SK-N-SH treated with all-trans-retinoic acid at 6 μM for 48 hours (cell line): ENCODE results near the gene DCHS2.

ENCODE experiments used
- ATAC-seq: fragments of 200-7000 bp; cut with Tn5 transposase; 3 replicates; pipeline ENCODE4 v1.9.1; 2020; ENCODE audit warnings: mild to moderate bottlenecking, moderate library complexity
- BACH2 ChIP-seq: fragments of 250-450 bp; sonication (Bioruptor Pico); IDR thresholded peaks from 2 replicates; pipeline ENCODE4 v1.9.0; 2021; ENCODE audit warnings: mild to moderate bottlenecking, borderline replicate concordance
- CSDC2 ChIP-seq: fragments of 250-450 bp; sonication (Bioruptor Pico); IDR thresholded peaks from 2 replicates; pipeline ENCODE4 v1.5.0; 2020; ENCODE audit warnings: mild to moderate bottlenecking, moderate library complexity
- CSRNP3 ChIP-seq: fragments of 250-450 bp; sonication (Bioruptor Pico); IDR thresholded peaks from 2 replicates; pipeline ENCODE4 v1.5.1; 2021; ENCODE audit warnings: mild to moderate bottlenecking, moderate library complexity
- GLIS3 ChIP-seq: fragments of 250-450 bp; sonication (Bioruptor Pico); IDR thresholded peaks from 2 replicates; pipeline ENCODE4 v1.5.0; 2020; ENCODE audit warnings: mild to moderate bottlenecking, moderate library complexity
- ISL1 ChIP-seq: fragments of 250-450 bp; sonication (Bioruptor Pico); IDR thresholded peaks from 2 replicates; pipeline ENCODE4 v2.1.2; 2022; ENCODE audit warnings: mild to moderate bottlenecking, moderate library complexity
- OSR1 ChIP-seq: fragments of 250-450 bp; sonication (Bioruptor Pico); IDR thresholded peaks from 2 replicates; pipeline ENCODE4 v1.8.0; 2022; ENCODE audit warnings: moderate library complexity, mild to moderate bottlenecking, inconsistent platforms
- PPARA ChIP-seq: fragments of 250-450 bp; sonication (Bioruptor Pico); IDR thresholded peaks from 2 replicates; pipeline ENCODE4 v1.5.0; 2020; ENCODE audit warnings: mild to moderate bottlenecking, borderline replicate concordance
- RARB ChIP-seq: fragments of 250-450 bp; sonication (Bioruptor Pico); IDR thresholded peaks from 2 replicates; pipeline ENCODE4 v1.8.0; 2021; ENCODE audit warnings: mild to moderate bottlenecking, moderate library complexity
- SNAI2 ChIP-seq: fragments of 250-450 bp; sonication (Bioruptor Pico); IDR thresholded peaks from 2 replicates; pipeline ENCODE4 v1.5.0; 2020; ENCODE audit warnings: mild to moderate bottlenecking, moderate library complexity
- TCF4 ChIP-seq: fragments of 250-450 bp; sonication (Bioruptor Pico); IDR thresholded peaks from 2 replicates; pipeline ENCODE4 v1.8.0; 2021; ENCODE audit warnings: mild to moderate bottlenecking, moderate library complexity, borderline replicate concordance
- TOX ChIP-seq: fragments of 250-450 bp; sonication (Bioruptor Pico); IDR thresholded peaks from 2 replicates; pipeline ENCODE4 v1.8.0; 2021; ENCODE audit warnings: mild to moderate bottlenecking, moderate library complexity, borderline replicate concordance
- ZC3H10 ChIP-seq: fragments of 250-450 bp; sonication (Bioruptor Pico); IDR thresholded peaks from 2 replicates; pipeline ENCODE4 v1.5.1; 2021; ENCODE audit warnings: mild to moderate bottlenecking, moderate library complexity
- ZFP3 ChIP-seq: fragments of 250-450 bp; sonication (Bioruptor Pico); IDR thresholded peaks from 2 replicates; pipeline ENCODE4 v1.5.0; 2020; ENCODE audit warnings: mild to moderate bottlenecking, moderate library complexity
- ZFP30 ChIP-seq: fragments of 450-650 bp; formaldehyde crosslinking; IDR thresholded peaks from 2 replicates; pipeline ENCODE4 v1.5.0; 2022; ENCODE audit warnings: mild to moderate bottlenecking, moderate library complexity
- ZNF565 ChIP-seq: fragments of 450-650 bp; formaldehyde crosslinking; conservative IDR thresholded peaks from 2 replicates; pipeline ENCODE4 v1.5.0; 2020; ENCODE audit warnings: low read depth, mild to moderate bottlenecking, moderate library complexity
- ZNF70 ChIP-seq: fragments of 450-650 bp; formaldehyde crosslinking; IDR thresholded peaks from 2 replicates; pipeline ENCODE4 v1.5.0; 2020; ENCODE audit warnings: mild to moderate bottlenecking, moderate library complexity
- ZNF8 ChIP-seq: fragments of 450-650 bp; formaldehyde crosslinking; IDR thresholded peaks from 2 replicates; pipeline ENCODE4 v1.5.0; 2020; ENCODE audit warnings: mild to moderate bottlenecking, moderate library complexity
- TF ChIP-seq, protein P1 (sequence below): fragments of 250-450 bp; sonication (Bioruptor Pico); IDR thresholded peaks from 2 replicates; pipeline ENCODE4 v1.5.1; 2020; ENCODE audit warnings: low read depth, mild to moderate bottlenecking, moderate library complexity
- TF ChIP-seq, protein P2 (sequence below): fragments of 250-450 bp; sonication (Bioruptor Pico); IDR thresholded peaks from 2 replicates; pipeline ENCODE4 v1.5.0; 2020; ENCODE audit warnings: mild to moderate bottlenecking, moderate library complexity
- TF ChIP-seq, protein P3 (sequence below): fragments of 250-450 bp; sonication (Bioruptor Pico); IDR thresholded peaks from 2 replicates; pipeline ENCODE4 v1.8.0; 2020; ENCODE audit warnings: mild to moderate bottlenecking, moderate library complexity, borderline replicate concordance

DCHS2 gene

DNA sequence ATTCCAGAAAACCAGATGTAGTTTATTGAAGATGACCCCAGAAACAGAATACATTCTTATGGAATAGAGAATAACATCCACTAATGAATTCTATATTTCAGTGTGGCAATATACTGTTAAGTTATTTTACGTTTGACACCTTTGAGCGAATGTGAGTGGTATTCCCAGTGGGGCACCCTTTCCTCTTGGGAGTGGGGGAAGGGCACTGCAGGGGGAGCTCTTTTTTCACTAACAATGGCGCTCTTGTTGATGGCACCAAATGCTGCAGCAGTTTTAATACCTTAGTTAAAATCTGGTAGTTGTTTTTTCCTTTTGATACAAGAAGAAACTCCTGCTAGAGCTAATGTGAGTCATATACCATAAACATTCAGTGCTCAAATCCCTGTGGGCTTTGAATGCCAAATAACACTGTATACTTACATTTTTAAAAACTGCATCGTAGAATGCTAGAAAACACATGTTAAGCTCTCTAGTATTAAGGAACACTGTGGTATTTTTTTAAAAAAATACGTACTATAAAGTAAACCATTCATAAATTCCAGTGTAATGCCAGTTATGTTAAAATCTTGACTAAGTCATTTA lies 178.5 kb downstream of the DCHS2 start:
- ATAC-seq: no peak
- TF ChIP-seq TCF4 (CRISPR knock-in tag) (no peak), SNAI2 (CRISPR knock-in tag) (no peak), ZNF8 (CRISPR knock-in tag) (no peak), ZFP3 (CRISPR knock-in tag) (no peak), CSDC2 (no peak), RARB (CRISPR knock-in tag) (no peak), BACH2 (no peak)

DNA sequence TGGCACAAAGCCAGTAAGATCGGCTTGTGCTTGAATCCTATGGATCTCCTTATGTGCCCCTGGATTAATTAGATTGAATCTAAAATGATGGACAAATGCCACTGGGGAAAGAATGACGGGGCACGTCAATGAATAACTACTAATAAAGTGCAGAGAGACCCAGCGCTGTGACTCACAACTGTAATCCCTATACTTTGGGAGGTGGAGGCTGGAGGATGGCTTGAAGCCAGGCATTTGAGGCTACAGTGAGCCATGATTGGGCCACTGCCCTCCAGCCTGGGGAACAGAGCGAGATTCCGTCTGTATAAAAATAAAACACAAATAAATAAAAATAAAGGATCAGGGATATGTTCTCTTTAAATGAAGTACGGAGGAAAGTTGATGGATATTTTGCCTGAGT lies 179.4 kb downstream of the DCHS2 start:
- no peak for ATAC-seq
- TF ChIP-seq CSRNP3 (CRISPR knock-in tag): no peak
- TF ChIP-seq TCF4 (CRISPR knock-in tag): no peak
- no peak for TF ChIP-seq RARB (CRISPR knock-in tag)
- TF ChIP-seq ZNF70: no peak
- TF ChIP-seq ZC3H10 (CRISPR knock-in tag): no peak
- no peak for TF ChIP-seq ZFP3 (CRISPR knock-in tag)
- no peak for TF ChIP-seq ISL1 (CRISPR knock-in tag)
- TF ChIP-seq ZNF8 (CRISPR knock-in tag): no peak
- TF ChIP-seq GLIS3 (CRISPR knock-in tag): no peak
- no peak for TF ChIP-seq PPARA
- TF ChIP-seq ZNF565: no peak
- TF ChIP-seq, protein P1, sequence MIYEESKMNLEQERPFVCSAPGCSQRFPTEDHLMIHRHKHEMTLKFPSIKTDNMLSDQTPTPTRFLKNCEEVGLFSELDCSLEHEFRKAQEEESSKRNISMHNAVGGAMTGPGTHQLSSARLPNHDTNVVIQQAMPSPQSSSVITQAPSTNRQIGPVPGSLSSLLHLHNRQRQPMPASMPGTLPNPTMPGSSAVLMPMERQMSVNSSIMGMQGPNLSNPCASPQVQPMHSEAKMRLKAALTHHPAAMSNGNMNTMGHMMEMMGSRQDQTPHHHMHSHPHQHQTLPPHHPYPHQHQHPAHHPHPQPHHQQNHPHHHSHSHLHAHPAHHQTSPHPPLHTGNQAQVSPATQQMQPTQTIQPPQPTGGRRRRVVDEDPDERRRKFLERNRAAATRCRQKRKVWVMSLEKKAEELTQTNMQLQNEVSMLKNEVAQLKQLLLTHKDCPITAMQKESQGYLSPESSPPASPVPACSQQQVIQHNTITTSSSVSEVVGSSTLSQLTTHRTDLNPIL (CRISPR knock-in tag): no peak
- TF ChIP-seq, protein P2, sequence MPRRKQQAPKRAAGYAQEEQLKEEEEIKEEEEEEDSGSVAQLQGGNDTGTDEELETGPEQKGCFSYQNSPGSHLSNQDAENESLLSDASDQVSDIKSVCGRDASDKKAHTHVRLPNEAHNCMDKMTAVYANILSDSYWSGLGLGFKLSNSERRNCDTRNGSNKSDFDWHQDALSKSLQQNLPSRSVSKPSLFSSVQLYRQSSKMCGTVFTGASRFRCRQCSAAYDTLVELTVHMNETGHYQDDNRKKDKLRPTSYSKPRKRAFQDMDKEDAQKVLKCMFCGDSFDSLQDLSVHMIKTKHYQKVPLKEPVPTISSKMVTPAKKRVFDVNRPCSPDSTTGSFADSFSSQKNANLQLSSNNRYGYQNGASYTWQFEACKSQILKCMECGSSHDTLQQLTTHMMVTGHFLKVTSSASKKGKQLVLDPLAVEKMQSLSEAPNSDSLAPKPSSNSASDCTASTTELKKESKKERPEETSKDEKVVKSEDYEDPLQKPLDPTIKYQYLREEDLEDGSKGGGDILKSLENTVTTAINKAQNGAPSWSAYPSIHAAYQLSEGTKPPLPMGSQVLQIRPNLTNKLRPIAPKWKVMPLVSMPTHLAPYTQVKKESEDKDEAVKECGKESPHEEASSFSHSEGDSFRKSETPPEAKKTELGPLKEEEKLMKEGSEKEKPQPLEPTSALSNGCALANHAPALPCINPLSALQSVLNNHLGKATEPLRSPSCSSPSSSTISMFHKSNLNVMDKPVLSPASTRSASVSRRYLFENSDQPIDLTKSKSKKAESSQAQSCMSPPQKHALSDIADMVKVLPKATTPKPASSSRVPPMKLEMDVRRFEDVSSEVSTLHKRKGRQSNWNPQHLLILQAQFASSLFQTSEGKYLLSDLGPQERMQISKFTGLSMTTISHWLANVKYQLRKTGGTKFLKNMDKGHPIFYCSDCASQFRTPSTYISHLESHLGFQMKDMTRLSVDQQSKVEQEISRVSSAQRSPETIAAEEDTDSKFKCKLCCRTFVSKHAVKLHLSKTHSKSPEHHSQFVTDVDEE (CRISPR knock-in tag): no peak
- TF ChIP-seq OSR1 (CRISPR knock-in tag): no peak
- no peak for TF ChIP-seq TOX (CRISPR knock-in tag)
- TF ChIP-seq BACH2: no peak
- no peak for TF ChIP-seq SNAI2 (CRISPR knock-in tag)
- no peak for TF ChIP-seq ZFP30 (CRISPR knock-in tag)

DNA sequence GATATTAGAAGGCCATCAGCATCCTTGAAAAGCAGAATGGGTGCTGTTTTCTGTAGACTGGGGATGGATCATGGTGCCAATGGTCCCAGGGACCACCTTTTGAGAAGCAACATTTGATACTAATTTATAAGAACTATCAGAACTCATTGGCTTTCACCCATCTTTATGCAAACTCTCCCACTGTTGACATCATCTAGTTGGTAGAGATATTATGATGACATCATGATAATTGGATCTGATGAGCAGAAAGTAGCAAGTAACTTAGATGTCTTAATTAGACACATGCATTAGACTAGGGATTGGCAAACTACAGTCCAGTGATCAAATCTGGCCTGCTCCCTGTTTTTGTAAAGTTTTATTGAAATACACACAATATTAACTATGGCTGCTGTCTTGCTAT lies 181.0 kb downstream of the DCHS2 start:
- TF ChIP-seq BACH2: no peak
- TF ChIP-seq RARB (CRISPR knock-in tag): no peak
- no peak for TF ChIP-seq GLIS3 (CRISPR knock-in tag)
- TF ChIP-seq TCF4 (CRISPR knock-in tag): no peak
- TF ChIP-seq, protein P3, sequence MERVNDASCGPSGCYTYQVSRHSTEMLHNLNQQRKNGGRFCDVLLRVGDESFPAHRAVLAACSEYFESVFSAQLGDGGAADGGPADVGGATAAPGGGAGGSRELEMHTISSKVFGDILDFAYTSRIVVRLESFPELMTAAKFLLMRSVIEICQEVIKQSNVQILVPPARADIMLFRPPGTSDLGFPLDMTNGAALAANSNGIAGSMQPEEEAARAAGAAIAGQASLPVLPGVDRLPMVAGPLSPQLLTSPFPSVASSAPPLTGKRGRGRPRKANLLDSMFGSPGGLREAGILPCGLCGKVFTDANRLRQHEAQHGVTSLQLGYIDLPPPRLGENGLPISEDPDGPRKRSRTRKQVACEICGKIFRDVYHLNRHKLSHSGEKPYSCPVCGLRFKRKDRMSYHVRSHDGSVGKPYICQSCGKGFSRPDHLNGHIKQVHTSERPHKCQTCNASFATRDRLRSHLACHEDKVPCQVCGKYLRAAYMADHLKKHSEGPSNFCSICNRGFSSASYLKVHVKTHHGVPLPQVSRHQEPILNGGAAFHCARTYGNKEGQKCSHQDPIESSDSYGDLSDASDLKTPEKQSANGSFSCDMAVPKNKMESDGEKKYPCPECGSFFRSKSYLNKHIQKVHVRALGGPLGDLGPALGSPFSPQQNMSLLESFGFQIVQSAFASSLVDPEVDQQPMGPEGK (CRISPR knock-in tag): no peak
- no peak for TF ChIP-seq SNAI2 (CRISPR knock-in tag)
- no peak for TF ChIP-seq CSDC2
- TF ChIP-seq, protein P2 (CRISPR knock-in tag): no peak
- no peak for TF ChIP-seq ZFP30 (CRISPR knock-in tag)
- ATAC-seq: no peak
